Activated CD4-positive, alpha-beta T cell treated with anti-CD3 and anti-CD28 coated beads, Interleukin-2, amount 10 ng/mL, durations not matched to agents 24 days and 14 days (primary cell): ENCODE results near the gene HAUS3. TPM values are rescaled to one million over a fixed set of nuclear protein-coding genes. Genes with fewer than 3 reads are reported as not detected.
"Not testable (repeated sequence)": the region's sequence is repeated elsewhere in the genome, so short reads cannot be mapped to it uniquely, and the experiment has no call there.

ENCODE experiments used
- DNase-seq: peaks from one replicate; pipeline ENCODE4 v3.0.0; 2022
- H3K27ac Mint-ChIP-seq: one replicate; pipeline ENCODE4 v1.8.0; 2022; ENCODE audit warnings: mild to moderate bottlenecking, mixed read lengths
- H3K27me3 Mint-ChIP-seq: one replicate; pipeline ENCODE4 v1.8.0; 2022; ENCODE audit warnings: mixed read lengths
- H3K36me3 Mint-ChIP-seq: one replicate; pipeline ENCODE4 v1.8.0; 2022; ENCODE audit warnings: low read depth, mild to moderate bottlenecking, mixed read lengths
- H3K4me1 Mint-ChIP-seq: one replicate; pipeline ENCODE4 v1.8.0; 2021; ENCODE audit warnings: mixed read lengths
- H3K4me3 Mint-ChIP-seq: one replicate; pipeline ENCODE4 v1.8.0; 2022; ENCODE audit warnings: mild to moderate bottlenecking, moderate library complexity, mixed read lengths
- H3K9me3 Mint-ChIP-seq: one replicate; pipeline ENCODE4 v1.8.0; 2021; ENCODE audit warnings: mixed read lengths
- intact Hi-C: fragments of 100-400 bp; cut with micrococcal nuclease; formaldehyde crosslinking; loops from one replicate; pipeline ENCODE4 v1.15.1; 2023
- total RNA-seq: library from RNA; stranded (reverse); gene quantifications from 2 replicates; pipeline ENCODE4 v1.2.3, GENCODE V29; 2022

HAUS3 gene
- total RNA-seq, 1 donor from 2014 or later = 19.4 TPM

- DNase-seq = no peak
- Mint-ChIP-seq H3K9me3 (no peaks in the 10 kb centered on the region), H3K4me1 (peaks cover 8% of the 10 kb centered on the region), H3K27me3 (no peaks in the 10 kb centered on the region), H3K36me3 (peaks cover 4% of the 10 kb centered on the region), H3K27ac (no peak overlapping the region), H3K4me3 (no peak overlapping the region)
- intact Hi-C loops = no loop called here
Measured at GRCh38 chr4:2219233-2219760, 22.6 kb downstream of the HAUS3 start.

GRCh38 chr4:2218436-2218835 lies 23.5 kb downstream of the HAUS3 start:
- Mint-ChIP-seq H3K27ac (no peak overlapping the region), H3K4me3 (no peak overlapping the region), H3K4me1 (peaks cover 8% of the 10 kb centered on the region), H3K36me3 (peaks cover 4% of the 10 kb centered on the region), H3K27me3 (no peaks in the 10 kb centered on the region), H3K9me3 (no peaks in the 10 kb centered on the region)
- no peak for DNase-seq
- intact Hi-C loops = no loop called here

- H3K36me3 Mint-ChIP-seq = peaks cover 2% of the 10 kb centered on the region
- intact Hi-C loops = no loop called here
- no peaks in the 10 kb centered on the region for H3K27me3 Mint-ChIP-seq
- H3K4me3 Mint-ChIP-seq = no peak overlapping the region
- DNase-seq = no peak
- H3K9me3 Mint-ChIP-seq = no peaks in the 10 kb centered on the region
- H3K4me1 Mint-ChIP-seq = peaks cover 8% of the 10 kb centered on the region
- H3K27ac Mint-ChIP-seq = no peak overlapping the region
Measured at GRCh38 chr4:2217726-2218125, 24.2 kb downstream of the HAUS3 start.

- H3K27me3 Mint-ChIP-seq = no peaks in the 10 kb centered on the region
- H3K4me1 Mint-ChIP-seq = peaks cover 2% of the 10 kb centered on the region
- DNase-seq = no peak
- no peaks in the 10 kb centered on the region for H3K36me3 Mint-ChIP-seq
- H3K9me3 Mint-ChIP-seq = no peaks in the 10 kb centered on the region
- no peak overlapping the region for H3K4me3 Mint-ChIP-seq
- H3K27ac Mint-ChIP-seq = no peak overlapping the region
- intact Hi-C loops = no loop called here
Measured at GRCh38 chr4:2212831-2213230, 29.1 kb downstream of the HAUS3 start.

GRCh38 chr4:2202789-2203188 lies 39.1 kb downstream of the HAUS3 start:
- H3K9me3 Mint-ChIP-seq, H3K4me1 Mint-ChIP-seq, DNase-seq, intact Hi-C loops, H3K27me3 Mint-ChIP-seq, H3K36me3 Mint-ChIP-seq, H3K4me3 Mint-ChIP-seq, H3K27ac Mint-ChIP-seq: not testable (repeated sequence)

GRCh38 chr4:2194496-2194895 lies 47.4 kb downstream of the HAUS3 start:
- H3K36me3 Mint-ChIP-seq = peaks cover 7% of the 10 kb centered on the region
- DNase-seq = no peak
- no peak overlapping the region for H3K4me3 Mint-ChIP-seq
- H3K9me3 Mint-ChIP-seq = no peaks in the 10 kb centered on the region
- no peaks in the 10 kb centered on the region for H3K4me1 Mint-ChIP-seq
- no peaks in the 10 kb centered on the region for H3K27me3 Mint-ChIP-seq
- intact Hi-C loops = no loop called here
- H3K27ac Mint-ChIP-seq = no peak overlapping the region

GRCh38 chr4:2193326-2193725 lies 48.6 kb downstream of the HAUS3 start:
- intact Hi-C loops = no loop called here
- no peak overlapping the region for H3K4me3 Mint-ChIP-seq
- H3K36me3 Mint-ChIP-seq = peaks cover 7% of the 10 kb centered on the region

GRCh38 chr4:2186865-2187172 lies 55.1 kb downstream of the HAUS3 start:
- Mint-ChIP-seq H3K36me3 (peaks cover 16% of the 10 kb centered on the region), H3K4me1 (peaks cover 4% of the 10 kb centered on the region), H3K9me3 (peaks cover 4% of the 10 kb centered on the region), H3K4me3 (no peak overlapping the region), H3K27me3 (no peaks in the 10 kb centered on the region), H3K27ac (no peak overlapping the region)
- no peak for DNase-seq
- intact Hi-C loops = loop anchor here (2.0 to 10.0 kb wide), 3 partner anchors 180 to 438 kb away; partner anchors contain the start of gene NELFA

More at GRCh38 chr4:2193326-2193725, 48.6 kb downstream of the HAUS3 start:
- H3K27ac Mint-ChIP-seq = no peak overlapping the region
- H3K27me3 Mint-ChIP-seq = no peaks in the 10 kb centered on the region
- no peaks in the 10 kb centered on the region for H3K4me1 Mint-ChIP-seq
- no peak for DNase-seq
- no peaks in the 10 kb centered on the region for H3K9me3 Mint-ChIP-seq

GRCh38 chr4:2186133-2186864 lies 55.6 kb downstream of the HAUS3 start:
- H3K4me1 Mint-ChIP-seq = peaks cover 4% of the 10 kb centered on the region
- H3K27me3 Mint-ChIP-seq = no peaks in the 10 kb centered on the region
- H3K36me3 Mint-ChIP-seq = peaks cover 18% of the 10 kb centered on the region
- peaks cover 4% of the 10 kb centered on the region for H3K9me3 Mint-ChIP-seq
- DNase-seq = peak; percentile 72
- intact Hi-C loops = loop anchor here (2.0 to 10.0 kb wide), 3 partner anchors 179 to 437 kb away; partner anchors contain the start of gene NELFA
- H3K4me3 Mint-ChIP-seq = no peak overlapping the region
- H3K27ac Mint-ChIP-seq = no peak overlapping the region

- intact Hi-C loops = loop anchor here (10.0 kb wide), 1 partner anchor 269 kb away; no protein-coding TSS in a partner anchor
- H3K4me1 Mint-ChIP-seq = peaks cover 4% of the 10 kb centered on the region
- peaks cover 18% of the 10 kb centered on the region for H3K36me3 Mint-ChIP-seq
- peaks cover 4% of the 10 kb centered on the region for H3K9me3 Mint-ChIP-seq
- DNase-seq = no peak
- no peak overlapping the region for H3K27ac Mint-ChIP-seq
- H3K27me3 Mint-ChIP-seq = no peaks in the 10 kb centered on the region
- H3K4me3 Mint-ChIP-seq = no peak overlapping the region
Measured at GRCh38 chr4:2183394-2183793, 58.5 kb downstream of the HAUS3 start.

GRCh38 chr4:2182994-2183393 lies 58.9 kb downstream of the HAUS3 start:
- DNase-seq = no peak
- Mint-ChIP-seq H3K27me3 (no peaks in the 10 kb centered on the region), H3K27ac (no peak overlapping the region), H3K36me3 (peaks cover 18% of the 10 kb centered on the region), H3K4me3 (no peak overlapping the region), H3K4me1 (peaks cover 8% of the 10 kb centered on the region), H3K9me3 (peaks cover 4% of the 10 kb centered on the region)
- intact Hi-C loops = loop anchor here (10.0 kb wide), 1 partner anchor 268 kb away; no protein-coding TSS in a partner anchor

GRCh38 chr4:2180410-2180809 lies 61.5 kb downstream of the HAUS3 start:
- Mint-ChIP-seq H3K36me3 (peaks cover 12% of the 10 kb centered on the region), H3K9me3 (peaks cover 3% of the 10 kb centered on the region), H3K4me3 (no peak overlapping the region), H3K27ac (no peak overlapping the region), H3K27me3 (no peaks in the 10 kb centered on the region), H3K4me1 (peaks cover 32% of the 10 kb centered on the region)
- no peak for DNase-seq
- intact Hi-C loops = loop anchor here (10.0 kb wide), 1 partner anchor 266 kb away; no protein-coding TSS in a partner anchor

GRCh38 chr4:2179717-2180116 lies 62.2 kb downstream of the HAUS3 start:
- peaks cover 38% of the 10 kb centered on the region for H3K4me1 Mint-ChIP-seq
- no peak overlapping the region for H3K4me3 Mint-ChIP-seq
- no peak overlapping the region for H3K27ac Mint-ChIP-seq
- H3K9me3 Mint-ChIP-seq = peaks cover 5% of the 10 kb centered on the region
- intact Hi-C loops = loop anchor here (10.0 kb wide), 2 partner anchors 135 to 265 kb away; a partner anchor contains a TSS
- H3K36me3 Mint-ChIP-seq = peaks cover 12% of the 10 kb centered on the region
- no peak for DNase-seq
- H3K27me3 Mint-ChIP-seq = no peaks in the 10 kb centered on the region

GRCh38 chr4:2178986-2179385 lies 62.9 kb downstream of the HAUS3 start:
- Mint-ChIP-seq H3K4me1 (peaks cover 40% of the 10 kb centered on the region), H3K27ac (no peak overlapping the region), H3K4me3 (no peak overlapping the region), H3K27me3 (no peaks in the 10 kb centered on the region), H3K36me3 (peaks cover 12% of the 10 kb centered on the region), H3K9me3 (peaks cover 5% of the 10 kb centered on the region)
- intact Hi-C loops = loop anchor here (10.0 kb wide), 1 partner anchor 134 kb away; a partner anchor contains a TSS
- no peak for DNase-seq
